GM18511 (cell line): ENCODE measurements around the gene HACE1.
"Not testable (repeated sequence)": the region's sequence is repeated elsewhere in the genome, so short reads cannot be mapped to it uniquely, and the experiment has no call there.

Experiments
- ATAC-seq: cut with Tn5 transposase; IDR thresholded peaks from one replicate; pipeline ENCODE4 v1.9.1; 2021; ENCODE audit warnings: mild to moderate bottlenecking, moderate library complexity; ENCODE audit not compliant: unreplicated experiment

Gene HACE1

GRCh38 chr6:104859225-104860146 lies at the start of gene HACE1:
TSS of gene HACE1 (minus strand) at chr6:104859919. CDS start at chr6:104859642, 277 bp downstream.
- peak; percentile 98 for ATAC-seq

- ATAC-seq, result no peak
Measured at GRCh38 chr6:104908888-104909525, 49.3 kb upstream of the HACE1 start.

DNA sequence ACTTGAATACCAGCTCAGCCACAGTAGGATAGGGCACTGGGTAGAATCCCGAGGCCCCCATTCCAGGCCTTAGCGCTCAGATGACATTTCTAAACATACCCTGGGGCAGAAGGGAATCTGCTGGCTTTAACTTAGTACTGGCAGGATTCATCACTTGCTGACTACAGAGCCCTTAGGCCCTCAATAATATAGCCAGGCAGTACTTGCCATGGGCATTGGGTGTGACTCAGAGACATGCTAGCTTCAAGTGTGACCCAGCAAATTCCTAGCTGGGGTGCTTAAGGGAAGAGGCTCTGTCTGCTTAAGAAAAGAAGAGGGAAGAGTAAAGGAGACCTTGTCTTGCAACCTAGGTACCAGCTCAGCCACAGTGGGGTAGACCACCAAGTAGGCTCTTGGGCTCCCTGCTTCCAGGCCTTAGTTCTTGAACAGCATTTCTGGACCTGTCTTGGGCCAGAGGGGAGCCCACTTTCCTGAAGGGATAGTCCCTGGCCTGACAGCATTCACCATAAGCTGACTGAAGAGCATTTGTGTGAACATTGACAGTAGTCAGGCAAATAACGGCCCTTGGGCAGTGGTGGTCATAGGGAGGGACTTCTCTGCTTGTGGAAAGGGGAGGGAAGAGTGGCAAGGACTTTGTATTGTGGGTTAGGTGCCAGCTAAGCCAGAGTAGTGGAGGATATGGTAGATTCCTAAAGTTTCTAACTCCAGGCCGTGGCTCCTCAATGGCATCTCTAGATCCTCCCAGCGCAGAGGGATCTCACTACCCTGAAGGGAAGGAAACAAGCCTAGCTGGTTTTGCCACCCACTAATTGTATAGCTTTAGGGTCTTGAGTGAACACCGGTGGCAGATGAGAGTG lies 48.5 kb upstream of the HACE1 start:
- ATAC-seq, result no peak

GRCh38 chr6:104898893-104899292 lies 39.2 kb upstream of the HACE1 start:
- not testable (repeated sequence) for ATAC-seq

- no peak for ATAC-seq
Measured at GRCh38 chr6:104896914-104897313, 37.2 kb upstream of the HACE1 start.

- ATAC-seq, result no peak
Measured at GRCh38 chr6:104888066-104888465, 28.3 kb upstream of the HACE1 start.

- ATAC-seq, result no peak
Measured at GRCh38 chr6:104887350-104887749, 27.6 kb upstream of the HACE1 start.

DNA sequence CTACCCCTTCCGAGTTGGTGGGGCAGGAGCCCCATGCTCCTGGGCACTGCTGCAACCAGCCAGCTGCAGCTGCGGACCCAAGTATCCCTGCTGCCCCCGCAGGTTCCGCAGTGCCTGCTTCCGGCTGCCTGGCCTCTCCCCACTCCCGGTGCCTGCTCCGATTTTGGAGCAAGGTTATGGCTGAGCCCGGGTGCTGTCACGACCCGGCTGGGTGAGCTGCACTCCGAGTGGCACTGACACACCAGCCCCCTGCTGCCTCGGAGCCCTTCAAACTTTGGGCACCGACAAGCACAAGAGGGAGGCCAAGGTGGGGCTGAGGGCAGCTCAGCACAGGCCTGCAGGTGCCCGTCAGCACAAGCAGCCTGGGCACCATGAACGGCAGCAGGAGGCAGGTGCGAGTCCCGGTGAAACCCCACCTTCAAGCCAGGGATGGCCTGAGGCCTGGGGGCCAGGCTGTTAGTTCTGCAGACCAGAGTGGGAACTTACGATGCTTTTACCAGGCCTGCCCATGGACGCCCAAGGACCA lies 25.9 kb upstream of the HACE1 start:
- ATAC-seq, result no peak

- no peak for ATAC-seq
Measured at GRCh38 chr6:104884867-104885517, 25.3 kb upstream of the HACE1 start.

- no peak for ATAC-seq
Measured at GRCh38 chr6:104881964-104882668, 22.4 kb upstream of the HACE1 start.

DNA sequence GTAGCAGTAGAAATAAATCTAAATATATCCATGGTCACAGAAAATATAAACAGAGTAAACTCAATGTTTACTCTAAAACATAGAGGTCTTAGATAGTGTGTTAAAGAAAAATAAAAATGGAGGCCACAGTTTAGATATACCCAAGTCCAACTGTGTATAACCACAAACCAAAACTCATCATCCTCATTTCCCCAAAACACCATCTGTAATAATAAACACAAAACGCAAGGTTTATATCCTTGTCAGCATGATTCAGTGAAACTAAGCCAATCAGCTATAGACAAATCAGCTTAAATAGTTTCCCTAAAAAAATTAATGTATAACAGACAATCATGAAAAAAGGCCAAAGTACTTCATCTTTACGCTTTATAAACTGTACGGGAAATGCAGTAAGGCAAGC lies 2.7 kb upstream of the HACE1 start:
- no peak for ATAC-seq

- no peak for ATAC-seq
Measured at GRCh38 chr6:104860221-104860620, 502 bp upstream of the HACE1 start.

DNA sequence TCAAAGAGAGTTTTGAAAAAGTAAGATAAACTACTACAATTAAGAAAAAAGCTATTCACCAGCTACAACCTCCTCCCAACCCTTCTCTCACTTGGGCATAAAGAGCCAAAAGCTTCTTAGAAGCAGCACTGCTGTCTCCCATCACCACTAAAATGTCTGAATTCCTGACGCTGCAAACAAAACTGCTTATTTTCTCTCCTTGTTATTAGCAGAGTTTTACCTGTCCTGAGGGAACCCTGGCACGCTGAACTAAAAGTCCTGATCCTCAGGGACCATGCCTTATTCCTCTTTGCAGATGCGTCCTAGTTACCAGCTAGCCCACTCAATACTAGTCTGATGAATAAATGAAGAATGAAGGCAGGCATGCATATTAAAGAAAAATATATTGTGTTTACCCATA lies 1.1 kb downstream of the HACE1 start:
- ATAC-seq, result no peak

DNA sequence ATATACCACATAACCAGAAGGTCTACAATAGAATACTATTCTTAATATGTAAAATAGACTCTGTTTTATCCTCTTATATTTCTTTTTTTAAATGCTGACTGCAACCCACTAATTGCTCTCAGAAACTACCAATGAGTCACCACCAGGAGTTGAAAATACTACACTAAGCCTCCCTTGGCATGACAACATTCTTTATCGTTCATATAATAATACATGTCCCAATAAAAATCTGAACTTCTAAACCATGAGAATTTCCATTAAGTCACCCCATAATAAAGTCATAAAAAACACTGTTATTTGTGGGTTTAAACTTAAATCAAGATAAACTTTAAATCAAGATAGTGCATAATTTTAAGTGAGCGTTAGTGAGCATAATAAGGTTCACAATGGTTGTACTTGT lies 4.2 kb downstream of the HACE1 start:
- ATAC-seq, result no peak

- not testable (repeated sequence) for ATAC-seq
Measured at GRCh38 chr6:104847721-104848120, 12.0 kb downstream of the HACE1 start.

- no peak for ATAC-seq
Measured at GRCh38 chr6:104843229-104843628, 16.5 kb downstream of the HACE1 start.

DNA sequence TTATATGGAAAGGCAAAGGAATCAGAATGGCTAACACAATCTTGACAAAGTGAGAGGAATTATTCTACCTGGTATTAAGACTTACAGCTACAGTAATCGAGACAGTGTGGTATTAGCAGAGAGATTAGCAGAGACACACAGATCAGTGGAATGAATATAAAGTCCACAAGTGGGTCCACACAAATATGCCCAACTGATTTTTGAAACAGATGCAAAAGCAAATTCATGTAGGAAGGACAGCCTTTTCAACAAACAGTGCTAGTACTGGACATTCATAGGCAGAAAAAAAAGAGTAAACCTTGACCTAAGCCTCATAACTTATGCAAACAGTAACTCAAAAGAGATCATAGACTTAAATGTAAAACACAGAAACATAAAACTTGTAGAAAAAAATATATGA lies 22.6 kb downstream of the HACE1 start:
- no peak for ATAC-seq

GRCh38 chr6:104836479-104837020 lies 23.2 kb downstream of the HACE1 start:
- not testable (repeated sequence) for ATAC-seq

- no peak for ATAC-seq
Measured at GRCh38 chr6:104835782-104836181, 23.9 kb downstream of the HACE1 start.
